DMS114 treated with DMSO at 0.1 percent for 48 hours (cell line): ENCODE data around the gene KMT2E.

Experiments
- DNase-seq: peaks from one replicate; lab custom pipeline; 2025; ENCODE audit not compliant: unreplicated experiment; lab: John Stamatoyannopoulos, UW

The KMT2E gene

GRCh38 chr7:105067691-105068090, 53.7 kb downstream of the KMT2E start:
- no peak for DNase-seq

- DNase-seq: no peak
These were observed 54.9 kb downstream of the KMT2E start for GRCh38 chr7:105068886-105069285.

GRCh38 chr7:105073143-105073542, 59.1 kb downstream of the KMT2E start:
- DNase-seq: no peak

DNA sequence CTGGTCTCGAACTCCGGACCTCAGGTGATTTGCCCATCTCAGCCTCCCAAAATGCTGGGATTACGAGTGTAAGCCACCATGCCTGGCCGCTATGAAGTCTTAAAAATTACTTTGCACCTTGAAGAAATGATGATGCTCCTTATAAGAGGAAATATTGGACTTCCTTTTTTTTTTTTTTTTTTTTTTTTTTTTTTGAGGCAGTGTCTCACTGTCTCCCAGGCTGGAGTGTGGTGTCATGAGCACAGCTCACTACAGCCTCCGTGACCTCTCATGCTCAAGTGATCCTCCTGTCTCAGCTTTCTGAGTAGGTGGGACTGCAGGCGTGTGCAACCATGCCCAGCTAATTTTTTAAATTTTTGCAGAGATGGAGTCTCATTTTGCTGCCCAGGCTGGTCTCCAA, 65.3 kb downstream of the KMT2E start:
- no peak for DNase-seq

- DNase-seq: no peak
These were observed 70.6 kb downstream of the KMT2E start for GRCh38 chr7:105084581-105084980.

- DNase-seq: no peak
These were observed 72.8 kb downstream of the KMT2E start for GRCh38 chr7:105086850-105087249.

- DNase-seq: no peak
These were observed 74.0 kb downstream of the KMT2E start for GRCh38 chr7:105087981-105088380.

- DNase-seq: no peak
These were observed 74.5 kb downstream of the KMT2E start for GRCh38 chr7:105088456-105088855.

DNA sequence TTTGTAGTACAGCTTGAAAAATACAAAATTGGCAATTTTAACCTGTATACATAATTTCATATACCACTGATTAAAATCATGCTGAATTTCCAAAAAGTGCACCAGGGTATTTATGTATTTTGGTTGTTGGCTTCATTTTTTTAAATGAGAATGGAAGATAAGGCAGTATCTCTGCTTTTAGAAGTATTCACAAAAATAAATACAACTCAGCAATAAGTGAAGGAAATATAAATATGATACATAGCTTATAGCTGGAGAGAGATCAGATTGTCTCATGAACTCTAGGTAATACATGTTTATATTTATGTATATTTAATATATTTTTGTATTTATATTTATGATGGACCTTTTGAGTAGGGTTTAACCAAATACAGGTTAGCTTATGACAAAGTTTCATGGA, 81.0 kb downstream of the KMT2E start:
- no peak for DNase-seq

DNA sequence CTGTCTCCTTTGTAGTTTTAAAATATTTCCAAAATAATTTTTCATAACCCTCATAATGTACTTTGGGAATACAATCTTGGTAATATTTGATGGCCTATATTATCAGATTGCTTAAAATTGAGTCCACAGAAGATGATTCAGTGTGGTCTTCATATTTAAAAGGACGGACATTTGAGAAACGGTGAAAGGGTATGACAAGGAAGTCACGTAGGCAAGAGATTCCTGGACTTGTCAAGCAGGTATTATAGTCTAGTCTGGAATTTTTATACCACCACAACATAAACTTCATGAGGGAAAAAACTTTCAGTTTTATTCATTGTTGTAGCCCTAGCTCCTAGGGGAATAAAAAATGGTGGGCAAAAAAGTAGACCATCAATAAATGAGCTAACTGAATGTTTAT, 82.3 kb downstream of the KMT2E start:
- DNase-seq: no peak

DNA sequence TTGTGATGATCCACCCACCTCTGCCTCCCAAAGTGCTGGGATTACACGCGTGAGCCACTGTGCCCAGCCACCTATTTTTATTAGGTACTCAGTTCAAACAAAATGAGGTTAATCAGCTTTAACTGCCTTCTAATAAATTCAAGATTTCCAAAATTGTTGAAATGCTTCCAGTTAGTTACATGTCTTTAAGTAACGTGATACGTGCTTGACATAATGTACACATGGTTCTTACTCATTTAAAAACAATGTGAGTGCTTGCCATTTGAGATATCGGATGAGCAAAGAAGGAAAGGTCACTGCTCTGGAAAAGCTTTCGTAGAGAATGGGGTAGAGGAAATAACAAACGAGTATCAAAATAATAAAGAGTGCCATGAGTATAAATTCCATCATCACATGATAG, 83.6 kb downstream of the KMT2E start:
- DNase-seq: no peak

- DNase-seq: no peak
These were observed 85.0 kb downstream of the KMT2E start for GRCh38 chr7:105098863-105099515.

- DNase-seq: no peak
These were observed 87.9 kb downstream of the KMT2E start for GRCh38 chr7:105101864-105102263.

- DNase-seq: no peak
These were observed 88.8 kb downstream of the KMT2E start for GRCh38 chr7:105102557-105103352.

GRCh38 chr7:105105579-105105978, 91.6 kb downstream of the KMT2E start:
- DNase-seq: no peak

- no peak for DNase-seq
These were observed 92.5 kb downstream of the KMT2E start for GRCh38 chr7:105106473-105106872.

- no peak for DNase-seq
These were observed 93.5 kb downstream of the KMT2E start for GRCh38 chr7:105107458-105107857.

DNA sequence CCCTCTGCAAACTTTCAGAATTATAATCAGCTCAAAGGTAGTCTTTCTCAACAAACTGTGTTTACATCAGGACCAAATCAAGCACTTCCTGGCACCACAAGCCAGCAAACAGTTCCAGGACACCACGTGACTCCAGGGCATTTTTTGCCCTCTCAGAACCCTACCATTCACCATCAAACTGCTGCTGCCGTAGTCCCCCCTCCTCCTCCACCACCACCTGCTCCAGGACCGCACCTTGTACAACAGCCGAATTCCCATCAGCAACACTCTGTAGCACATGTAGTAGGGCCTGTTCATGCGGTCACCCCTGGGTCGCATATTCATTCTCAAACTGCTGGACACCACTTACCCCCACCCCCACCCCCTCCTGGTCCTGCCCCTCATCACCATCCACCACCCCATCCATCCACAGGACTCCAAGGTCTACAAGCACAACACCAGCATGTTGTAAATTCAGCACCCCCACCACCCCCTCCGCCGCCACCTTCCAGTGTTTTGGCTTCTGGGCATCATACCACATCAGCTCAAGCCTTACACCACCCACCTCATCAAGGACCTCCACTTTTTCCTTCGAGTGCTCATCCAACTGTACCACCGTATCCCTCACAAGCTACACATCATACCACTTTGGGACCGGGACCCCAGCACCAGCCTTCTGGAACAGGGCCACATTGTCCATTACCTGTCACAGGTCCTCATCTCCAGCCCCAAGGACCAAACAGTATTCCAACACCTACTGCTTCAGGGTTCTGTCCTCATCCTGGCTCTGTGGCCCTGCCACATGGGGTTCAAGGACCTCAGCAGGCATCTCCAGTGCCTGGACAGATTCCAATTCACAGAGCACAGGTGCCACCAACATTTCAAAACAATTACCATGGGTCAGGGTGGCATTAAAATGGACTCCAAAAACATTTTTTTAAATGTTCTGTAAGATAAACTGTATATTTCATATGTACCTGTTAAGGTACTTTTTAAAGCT, 98.7 kb downstream of the KMT2E start:
- DNase-seq: no peak

GRCh38 chr7:105118612-105119600, 104.9 kb downstream of the KMT2E start:
- no peak for DNase-seq

- no peak for DNase-seq
These were observed 108.6 kb downstream of the KMT2E start for GRCh38 chr7:105122619-105123018.
